Purkinje cell (primary cell): Measurements from ENCODE around the gene IL17C. TPM values are rescaled to one million over a fixed set of nuclear protein-coding genes. Genes with fewer than 3 reads are reported as not detected.

Experiments
- polyA plus RNA-seq: library from polyadenylated mRNA; unstranded; fragments of >200 nt; fragmentation: Nextera tagmentation; gene quantifications from 2 replicates; pipeline ENCODE4 v1.2.1, GENCODE V29; 2014

IL17C gene, protein sequence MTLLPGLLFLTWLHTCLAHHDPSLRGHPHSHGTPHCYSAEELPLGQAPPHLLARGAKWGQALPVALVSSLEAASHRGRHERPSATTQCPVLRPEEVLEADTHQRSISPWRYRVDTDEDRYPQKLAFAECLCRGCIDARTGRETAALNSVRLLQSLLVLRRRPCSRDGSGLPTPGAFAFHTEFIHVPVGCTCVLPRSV
- not detected in 2 replicates for polyA plus RNA-seq

DNA sequence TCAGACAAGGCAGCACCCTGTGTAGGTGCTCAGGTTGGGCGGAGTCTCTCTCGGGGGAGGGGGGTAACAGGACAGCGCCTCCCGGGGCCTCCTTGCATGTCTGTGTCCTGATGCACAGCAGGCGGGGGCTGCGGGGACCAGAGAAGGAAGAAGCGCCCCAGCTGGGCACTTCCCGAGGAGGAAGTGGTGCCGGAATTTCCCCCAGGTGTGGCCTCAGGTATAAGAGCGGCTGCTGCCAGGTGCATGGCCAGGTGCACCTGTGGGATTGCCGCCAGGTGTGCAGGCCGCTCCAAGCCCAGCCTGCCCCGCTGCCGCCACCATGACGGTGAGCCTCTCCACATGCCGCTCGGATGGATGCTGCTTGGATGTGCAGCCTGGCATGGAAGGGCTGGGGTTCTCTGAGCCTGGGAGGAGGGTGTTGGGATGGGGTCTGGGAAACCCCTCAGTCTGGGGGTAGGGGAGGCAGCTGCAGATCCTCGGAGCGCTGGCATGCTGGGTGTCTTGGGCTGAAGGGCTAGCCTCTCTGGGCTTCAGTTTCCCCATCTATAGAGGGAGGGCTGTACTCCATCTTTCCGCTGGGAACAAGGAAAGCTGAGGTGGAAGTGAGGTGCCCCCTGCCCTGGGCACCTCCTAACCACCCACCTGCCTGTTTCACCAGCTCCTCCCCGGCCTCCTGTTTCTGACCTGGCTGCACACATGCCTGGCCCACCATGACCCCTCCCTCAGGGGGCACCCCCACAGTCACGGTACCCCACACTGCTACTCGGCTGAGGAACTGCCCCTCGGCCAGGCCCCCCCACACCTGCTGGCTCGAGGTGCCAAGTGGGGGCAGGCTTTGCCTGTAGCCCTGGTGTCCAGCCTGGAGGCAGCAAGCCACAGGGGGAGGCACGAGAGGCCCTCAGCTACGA lies at the start of gene IL17C:
Gene IL17C (plus strand): TSS at position 250 of the 908 bp plus-strand sequence. CDS start 70 bp downstream, at position 320.

DNA sequence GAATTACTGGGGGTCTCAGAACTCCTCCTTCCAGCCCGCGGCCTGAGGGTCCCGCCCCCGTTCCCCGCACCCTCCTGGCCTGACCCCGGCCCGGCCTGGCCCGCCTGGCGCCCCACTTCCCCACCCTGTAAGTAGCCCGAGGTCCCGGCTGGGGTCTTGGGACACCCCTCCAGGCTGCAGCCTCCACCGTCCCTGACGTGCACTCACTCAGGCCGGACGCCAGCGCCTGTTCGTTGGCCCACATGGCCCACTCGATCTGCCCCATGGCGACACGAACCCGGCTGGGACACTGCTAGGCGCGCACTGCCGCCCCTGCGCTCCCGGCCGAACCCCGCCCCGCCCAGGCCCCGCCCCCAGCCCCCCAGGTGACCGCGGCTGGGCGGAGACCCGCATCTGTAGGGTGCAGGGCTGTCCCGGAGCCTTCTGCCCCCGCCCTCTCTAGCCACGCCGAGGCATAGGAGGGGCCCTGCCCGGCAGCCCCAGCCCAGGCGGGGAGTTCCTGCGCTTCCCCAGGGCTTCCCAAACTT lies 12.4 kb downstream of the IL17C start, which contains the start of gene CYBA:
Gene CYBA (minus strand): TSS at position 305 of the 527 bp plus-strand sequence. CDS start 40 bp downstream, at position 265.

DNA sequence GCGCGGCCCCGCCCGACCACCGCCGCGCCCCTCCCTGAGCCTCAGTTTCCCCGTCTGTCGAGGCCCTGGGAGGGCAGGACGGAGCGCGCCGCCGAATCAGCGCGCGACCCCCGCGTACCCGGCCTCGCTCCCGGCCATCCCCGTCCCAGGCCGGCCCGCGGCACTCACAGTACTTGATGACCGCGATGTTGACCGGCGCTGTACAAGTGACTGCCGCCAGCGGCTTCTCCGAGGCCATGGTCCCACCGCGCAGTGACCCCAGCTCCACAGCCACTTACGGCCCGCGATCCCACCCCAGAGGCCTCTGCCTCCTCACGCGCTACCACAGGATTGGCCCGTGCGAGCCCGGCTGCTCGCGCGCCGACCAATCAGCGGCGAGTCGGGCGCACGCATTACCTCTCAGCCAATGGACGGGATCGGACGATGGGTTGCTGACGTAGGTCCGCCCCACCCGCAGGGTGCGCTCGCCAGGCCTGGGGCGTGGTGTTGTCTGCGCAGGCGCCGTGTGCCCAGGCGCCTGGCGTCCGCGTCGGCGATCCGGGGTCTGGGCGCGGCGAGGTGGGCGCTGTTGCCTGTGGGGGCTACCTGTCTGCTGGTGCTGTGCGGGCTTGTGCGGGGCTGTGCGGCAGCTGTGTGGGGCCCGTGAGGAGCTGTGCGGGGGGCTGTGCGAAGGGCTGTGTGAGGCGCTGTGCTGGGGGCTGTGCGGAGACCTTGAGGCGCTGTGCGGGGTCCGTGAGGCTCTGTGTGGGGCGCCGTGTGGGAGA lies 24.7 kb downstream of the IL17C start, which contains the start of gene MVD:
Gene MVD (minus strand): TSS at position 249 of the 764 bp plus-strand sequence. CDS start 11 bp downstream, at position 238.

DNA sequence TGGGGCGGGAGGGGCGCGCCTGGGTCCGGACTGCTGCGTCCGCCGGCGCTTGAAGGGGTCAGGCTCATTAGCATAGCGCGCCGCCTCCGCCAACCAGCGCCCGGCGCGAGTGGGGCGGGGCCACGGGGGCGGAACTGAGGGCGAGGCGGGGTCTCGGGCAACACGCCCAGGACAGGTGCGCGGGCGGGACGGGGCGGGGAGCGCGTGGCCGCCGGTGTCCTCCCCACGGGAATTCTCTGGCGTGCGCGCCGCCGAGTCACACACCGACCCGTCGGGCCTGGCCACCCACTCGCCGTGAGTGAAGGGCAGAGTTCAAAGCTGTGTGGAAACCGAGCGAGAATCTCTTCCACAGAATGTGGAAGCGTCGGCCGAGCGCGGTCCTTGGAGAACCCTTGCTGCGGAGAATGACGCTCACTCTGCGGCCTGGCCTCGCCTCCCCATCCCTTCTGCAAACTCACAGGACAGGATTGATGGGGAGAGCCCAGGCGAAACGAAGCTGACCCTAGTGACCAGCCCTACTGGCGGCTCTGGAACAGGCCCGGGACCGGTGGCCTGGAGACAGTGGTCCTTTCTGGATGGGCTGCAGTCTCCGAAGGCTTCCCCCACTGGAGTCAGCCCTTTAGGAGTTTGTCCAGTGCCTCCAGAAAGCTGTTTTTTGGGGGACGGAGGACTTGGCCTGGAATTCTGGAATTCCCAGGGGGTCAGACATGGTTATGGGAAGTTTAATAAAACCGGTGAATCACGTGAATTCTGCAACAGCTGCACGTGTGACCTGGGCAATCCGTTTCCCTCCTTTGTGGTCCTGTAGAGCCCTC lies 48.3 kb downstream of the IL17C start, which contains the start of gene SNAI3:
Gene SNAI3 (minus strand): TSS at position 69 of the 815 bp plus-strand sequence. CDS start 101 bp downstream, outside the sequence.

Other genes starting within 250 kb of the IL17C start
- 0.11 TPM in 1 of 2 replicates, not detected in the other for gene ZFPM1, start 185.3 kb upstream of the IL17C start, polyA plus RNA-seq
- 4.7 and 11.0 TPM in 2 replicates for gene ZC3H18, start 68.2 kb upstream of the IL17C start, polyA plus RNA-seq
- 0.73 TPM in 1 of 2 replicates, not detected in the other for gene CYBA, start 12.5 kb downstream of the IL17C start, polyA plus RNA-seq
- 6.0 and 7.4 TPM in 2 replicates for gene MVD, start 24.5 kb downstream of the IL17C start, polyA plus RNA-seq
- not detected in 2 replicates for gene SNAI3, start 47.9 kb downstream of the IL17C start, polyA plus RNA-seq
- 0.73 TPM in 1 of 2 replicates, not detected in the other for gene RNF166, start 67.8 kb downstream of the IL17C start, polyA plus RNA-seq
- gene CTU2, start 67.9 kb downstream of the IL17C start, polyA plus RNA-seq: 1.3 TPM in 2 replicates
- gene PIEZO1, start 146.6 kb downstream of the IL17C start, polyA plus RNA-seq: 0.66 and 0.71 TPM in 2 replicates
- 0.17 TPM in 1 of 2 replicates, not detected in the other for gene CDT1, start 165.2 kb downstream of the IL17C start, polyA plus RNA-seq
- gene APRT, start 173.4 kb downstream of the IL17C start, polyA plus RNA-seq: 28.7 and 41.2 TPM in 2 replicates
- gene GALNS, start 218.4 kb downstream of the IL17C start, polyA plus RNA-seq: 6.4 and 7.4 TPM in 2 replicates
- 97.9 and 106 TPM in 2 replicates for gene TRAPPC2L, start 218.6 kb downstream of the IL17C start, polyA plus RNA-seq
- not detected in 2 replicates for gene PABPN1L, start 228.1 kb downstream of the IL17C start, polyA plus RNA-seq